ENCODE measurements around the gene SCD5. TPM values are rescaled to one million over a fixed set of nuclear protein-coding genes. Genes with fewer than 3 reads are reported as not detected.

Gene SCD5
- total and polyA plus RNA-seq, 2 of the 13 experiments (the other 11 are each of a cell fraction or from before 2014, with no cell fraction given) = not detected

- TF ChIP-seq, protein P1, sequence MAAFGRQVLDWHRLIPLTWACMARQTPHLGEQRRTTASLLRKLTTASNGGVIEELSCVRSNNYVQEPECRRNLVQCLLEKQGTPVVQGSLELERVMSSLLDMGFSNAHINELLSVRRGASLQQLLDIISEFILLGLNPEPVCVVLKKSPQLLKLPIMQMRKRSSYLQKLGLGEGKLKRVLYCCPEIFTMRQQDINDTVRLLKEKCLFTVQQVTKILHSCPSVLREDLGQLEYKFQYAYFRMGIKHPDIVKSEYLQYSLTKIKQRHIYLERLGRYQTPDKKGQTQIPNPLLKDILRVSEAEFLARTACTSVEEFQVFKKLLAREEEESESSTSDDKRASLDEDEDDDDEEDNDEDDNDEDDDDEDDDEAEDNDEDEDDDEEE (CRISPR knock-in tag; IDR thresholded peaks at IDR 0.05) = no peak
- TF ChIP-seq ZNF30 (CRISPR knock-in tag; IDR thresholded peaks at IDR 0.05) (no peak), SP1 (IDR thresholded peaks at IDR 0.05) (no peak), SP1 (CRISPR knock-in tag; IDR thresholded peaks at IDR 0.05) (peak; percentile 13; the same call in 1 of the 2 replicates), ZNF770 (CRISPR knock-in tag; IDR thresholded peaks at IDR 0.05) (peak; percentile 67; the same call in 1 of the 2 replicates), ZNF761 (CRISPR knock-in tag; conservative IDR thresholded peaks at IDR 0.05) (no peak), ZNF225 (CRISPR knock-in tag; IDR thresholded peaks at IDR 0.05) (no peak), PAX8 (CRISPR knock-in tag; IDR thresholded peaks at IDR 0.05; ENCODE audit: borderline replicate concordance) (no peak)
Measured at GRCh38 chr4:82739287-82740190, 59.1 kb downstream of the SCD5 start (continued).

DNA sequence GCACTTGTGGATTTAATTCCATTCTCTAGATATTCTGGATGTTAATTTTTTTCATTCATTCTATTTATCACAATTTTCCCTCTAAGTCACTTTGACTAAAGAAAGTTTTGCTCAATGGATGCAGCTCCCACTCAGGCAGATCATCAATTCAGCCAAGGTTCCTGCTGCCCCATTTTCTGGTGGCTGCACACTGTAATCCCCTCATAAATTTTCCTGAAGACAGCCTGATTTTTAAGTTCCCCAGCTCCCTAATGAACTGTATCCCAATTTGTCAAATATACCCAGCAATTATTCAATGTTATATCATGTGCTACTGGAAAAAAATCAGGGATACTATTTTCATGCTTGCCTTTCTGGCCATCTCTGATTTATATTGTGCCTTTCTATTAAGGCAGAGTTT, 61.2 kb downstream of the SCD5 start:
- ChIA-PET POLR2A (interaction anchor here (1.0 kb wide), 1 partner anchor 10 kb away, joined by 3 read pairs; no protein-coding TSS in a partner anchor), CTCF (ENCODE audit: low intra/inter-chr PET ratio, low total read pairs) (interaction anchor here (3.3 kb wide), 1 partner anchor 275 kb away, joined by 53 read pairs; no protein-coding TSS in a partner anchor)
- no peak overlapping the region for H3K4me2 ChIP-seq (ENCODE audit: low read depth, low read length)
- TF ChIP-seq SIX1 (CRISPR knock-in tag; IDR thresholded peaks at IDR 0.05; ENCODE audit: borderline replicate concordance) (no peak), ZNF878 (CRISPR knock-in tag; IDR thresholded peaks at IDR 0.05) (no peak), SCMH1 (CRISPR knock-in tag; IDR thresholded peaks at IDR 0.05; ENCODE audit: borderline replicate concordance) (no peak), RCOR2 (CRISPR knock-in tag; IDR thresholded peaks at IDR 0.05) (no peak), FOSL1 (CRISPR knock-in tag; IDR thresholded peaks at IDR 0.05; ENCODE audit: borderline replicate concordance) (no peak), LRRFIP1 (CRISPR knock-in tag; conservative IDR thresholded peaks at IDR 0.05) (no peak)

More for the DNA sequence above, 61.2 kb downstream of the SCD5 start:
- in situ Hi-C loops (cut with HindIII; ENCODE audit: extremely low pct_ligation_motif_present, low pct_unique_long_range_greater_than_20kb) = loop anchor here (5.0 kb wide), 1 partner anchor 275 kb away; no protein-coding TSS in a partner anchor
- no peaks in the 10 kb centered on the region for H3K9me3 ChIP-seq (ENCODE audit: low read length)
- ATAC-seq = no peak
- peaks cover 0 to under 1% of the 10 kb centered on the region in 2 experiments; a peak in 3 of 5 replicates for H3K27me3 ChIP-seq (ENCODE audit: control insufficient read depth in 1 of 2, insufficient read depth in 2 of 2, low read length in 2 of 2)
- no peak overlapping the region for H3K9ac ChIP-seq (ENCODE audit: insufficient read depth, low read depth, low read length)
- BruUV-seq (replicated peaks) = no TSS peak
- no peak overlapping the region for H2AFZ ChIP-seq (ENCODE audit: low read length)
- H3K36me3 ChIP-seq (replicated peaks in 1 of 2; ENCODE audit: control insufficient read depth in 1 of 2, insufficient read depth in 2 of 2, low read length in 2 of 2) = no peaks in the 10 kb centered on the region
- peaks cover 26% of the 10 kb centered on the region for H3K4me1 ChIP-seq (ENCODE audit: insufficient read depth, low read length)
- intact Hi-C loops (cut with micrococcal nuclease; ENCODE audit: unreplicated experiment) = no loop called here
- no peaks in the 10 kb centered on the region for H3K79me2 ChIP-seq (ENCODE audit: insufficient read depth, low read length)
- no peaks in the 10 kb centered on the region for H4K20me1 ChIP-seq (ENCODE audit: insufficient read depth, low read length)
- no peak for FAIRE-seq
- H3K4me3 ChIP-seq (replicated peaks in 1 of 3; ENCODE audit: insufficient read depth in 1 of 3, low read depth in 2 of 3, low read length in 3 of 3) = no peak overlapping the region
- DNase-seq (ENCODE audit: low spot score) = no peak
- H3K27ac ChIP-seq (ENCODE audit: extremely low read length, insufficient read depth, low read length) = no peak overlapping the region
